ENCODE results near the gene DMRT1.

DMRT1 gene

GRCh38 chr9:806285-807156 lies 35.0 kb upstream of the DMRT1 start:
- Histone ChIP-seq H2AFZ (no peak overlapping the region), H3K9me3 (ENCODE audit: control insufficient read depth, low read length) (no peaks in the 10 kb centered on the region), H3K79me2 (no peaks in the 10 kb centered on the region), H3K4me3 (ENCODE audit: low read depth, low read length) (no peak overlapping the region), H3K27ac (no peak overlapping the region), H3K4me2 (ENCODE audit: low read length) (no peak overlapping the region), H3K36me3 (ENCODE audit: control insufficient read depth, insufficient read depth, low read length) (no peaks in the 10 kb centered on the region), H3K4me1 (no peaks in the 10 kb centered on the region), H3K9ac (no peak overlapping the region), H3K27me3 (ENCODE audit: control insufficient read depth, insufficient read depth, low read length) (no peaks in the 10 kb centered on the region)
- peak; percentile 38 for TF ChIP-seq CTCF (IDR thresholded peaks at IDR 0.05)

- H3K9ac ChIP-seq, result no peak overlapping the region
- H3K4me1 ChIP-seq, result no peaks in the 10 kb centered on the region
- H3K27me3 ChIP-seq (ENCODE audit: control insufficient read depth, insufficient read depth, low read length), result no peaks in the 10 kb centered on the region
- H3K27ac ChIP-seq, result no peak overlapping the region
- H3K4me2 ChIP-seq (ENCODE audit: low read length), result no peak overlapping the region
- H3K79me2 ChIP-seq, result no peaks in the 10 kb centered on the region
- no peaks in the 10 kb centered on the region for H3K9me3 ChIP-seq (ENCODE audit: control insufficient read depth, low read length)
- no peak overlapping the region for H2AFZ ChIP-seq
- TF ChIP-seq CTCF (IDR thresholded peaks at IDR 0.05), result no peak
- no peaks in the 10 kb centered on the region for H3K36me3 ChIP-seq (ENCODE audit: control insufficient read depth, insufficient read depth, low read length)
- no peak overlapping the region for H3K4me3 ChIP-seq (ENCODE audit: low read depth, low read length)
Observed at GRCh38 chr9:811106-811531, 30.4 kb upstream of the DMRT1 start.

- no peaks in the 10 kb centered on the region for H3K79me2 ChIP-seq
- H3K27ac ChIP-seq, result no peak overlapping the region
- H3K4me3 ChIP-seq (ENCODE audit: low read depth, low read length), result no peak overlapping the region
Observed at GRCh38 chr9:818958-819357, 22.5 kb upstream of the DMRT1 start.

GRCh38 chr9:826500-827280 lies 14.8 kb upstream of the DMRT1 start:
- Histone ChIP-seq H3K27me3 (ENCODE audit: control insufficient read depth, insufficient read depth, low read length) (no peaks in the 10 kb centered on the region), H3K9me3 (ENCODE audit: control insufficient read depth, low read length) (no peaks in the 10 kb centered on the region), H3K27ac (no peak overlapping the region), H3K4me2 (ENCODE audit: low read length) (no peak overlapping the region), H3K4me1 (no peaks in the 10 kb centered on the region), H3K79me2 (no peaks in the 10 kb centered on the region), H3K36me3 (ENCODE audit: control insufficient read depth, insufficient read depth, low read length) (no peaks in the 10 kb centered on the region), H3K4me3 (ENCODE audit: low read depth, low read length) (no peak overlapping the region), H2AFZ (no peak overlapping the region), H3K9ac (no peak overlapping the region)
- TF ChIP-seq CTCF (IDR thresholded peaks at IDR 0.05), result no peak

More at GRCh38 chr9:818958-819357, 22.5 kb upstream of the DMRT1 start:
- Histone ChIP-seq H3K4me2 (ENCODE audit: low read length) (no peak overlapping the region), H3K27me3 (ENCODE audit: control insufficient read depth, insufficient read depth, low read length) (no peaks in the 10 kb centered on the region), H3K9ac (no peak overlapping the region), H3K36me3 (ENCODE audit: control insufficient read depth, insufficient read depth, low read length) (no peaks in the 10 kb centered on the region), H3K9me3 (ENCODE audit: control insufficient read depth, low read length) (no peaks in the 10 kb centered on the region), H3K4me1 (no peaks in the 10 kb centered on the region), H2AFZ (no peak overlapping the region)
- TF ChIP-seq CTCF (IDR thresholded peaks at IDR 0.05), result no peak
